ENCODE measurements around the gene TASOR. TPM values are rescaled to one million over a fixed set of nuclear protein-coding genes. Genes with fewer than 3 reads are reported as not detected.
A peak's percentile ranks its signal among the peaks of the same experiment; 100 is the strongest.
"Not testable (repeated sequence)": the region's sequence is repeated elsewhere in the genome, so short reads cannot be mapped to it uniquely, and the experiment has no call there.

The TASOR gene
- total and polyA plus RNA-seq, 9 of the 15 experiments (the other 6 are each of a cell fraction or from before 2014, with no cell fraction given): 16.4 to 68.7 (median 33.7) TPM

GRCh38 chr3:56707412-56707811 is 24.3 kb upstream of the TASOR start:
- H3K36me3 ChIP-seq (ENCODE audit: control insufficient read depth, insufficient read depth, low read length); H3K4me1 ChIP-seq (replicated peaks in 1 of 2; ENCODE audit: control insufficient read depth in 2 of 2, insufficient read depth in 2 of 2, low read length in 2 of 2); FAIRE-seq; H2AFZ ChIP-seq (ENCODE audit: low read depth, low read length); in situ Hi-C loops (cut with MboI); intact Hi-C loops (cut with micrococcal nuclease); H4K20me1 ChIP-seq (replicated peaks; ENCODE audit: control insufficient read depth, insufficient read depth, low read length); H3K9me3 ChIP-seq (replicated peaks; ENCODE audit: control insufficient read depth, insufficient read depth, low read depth, low read length); H3K4me3 ChIP-seq; BruUV-seq (replicated peaks); H3K79me2 ChIP-seq (ENCODE audit: control insufficient read depth, insufficient read depth, low read length); H3K9me1 ChIP-seq (ENCODE audit: control insufficient read depth, insufficient read depth, low read length); ATAC-seq; H3K27me3 ChIP-seq (ENCODE audit: control insufficient read depth in 2 of 2, insufficient read depth in 2 of 2, low read length in 2 of 2); DNase-seq (ENCODE audit: extremely low read depth in 1 of 4, low spot score in 3 of 4); H3K27ac ChIP-seq (ENCODE audit: extremely low read depth, low read depth, low read length); H3K4me2 ChIP-seq (ENCODE audit: insufficient read depth, low read length); H3K9ac ChIP-seq (ENCODE audit: insufficient read depth in 1 of 2, low read depth in 2 of 2, low read length in 2 of 2); POLR2A ChIA-PET: not testable (repeated sequence)
- 8% methylated on average over 2 of the region's 6 CpGs for WGBS (ENCODE audit: insufficient coverage, low coverage, missing lambda C conversion rate)
- CTCF ChIA-PET (ENCODE audit: low intra/inter-chr PET ratio): interaction anchor here (0.7 kb wide), 1 partner anchor 1160 kb away, joined by 3 read pairs; no protein-coding TSS in a partner anchor
- TF ChIP-seq RAD21 (CRISPR knock-in tag; conservative IDR thresholded peaks at IDR 0.05 in 1 of 2, IDR thresholded peaks at IDR 0.05 in 1 of 2): 0 out of 4 replicates have a peak, but pooled peaks of 1 of the 2 experiments have one; percentile 3

GRCh38 chr3:56706629-56707028 is 23.6 kb upstream of the TASOR start:
- in situ Hi-C loops (cut with MboI) (no loop called here), intact Hi-C loops (cut with micrococcal nuclease) (no loop called here)
- no peaks in the 10 kb centered on the region for H3K4me1 ChIP-seq (replicated peaks in 1 of 2; ENCODE audit: control insufficient read depth in 2 of 2, insufficient read depth in 2 of 2, low read length in 2 of 2)
- TF ChIP-seq MCM2 (IDR thresholded peaks at IDR 0.05; ENCODE audit: low read depth) (no peak), ZNF217 (CRISPR knock-in tag; IDR thresholded peaks at IDR 0.05) (no peak), KAT7 (CRISPR knock-in tag; IDR thresholded peaks at IDR 0.05; ENCODE audit: borderline replicate concordance) (no peak), SIN3B (IDR thresholded peaks at IDR 0.05; ENCODE audit: low read depth) (no peak), ATF4 (CRISPR knock-in tag; IDR thresholded peaks at IDR 0.05) (no peak)
- H3K27ac ChIP-seq (ENCODE audit: extremely low read depth, low read depth, low read length): no peak overlapping the region
- H4K20me1 ChIP-seq (replicated peaks; ENCODE audit: control insufficient read depth, insufficient read depth, low read length): no peaks in the 10 kb centered on the region
- no peak overlapping the region for H3K4me3 ChIP-seq
- H2AFZ ChIP-seq (ENCODE audit: low read depth, low read length): no peak overlapping the region
- FAIRE-seq (no peak), ATAC-seq (no peak), DNase-seq (ENCODE audit: extremely low read depth in 1 of 4, low spot score in 3 of 4) (no peak)
- POLR2A ChIA-PET: no interaction called here
- no peaks in the 10 kb centered on the region for H3K9me3 ChIP-seq (replicated peaks; ENCODE audit: control insufficient read depth, insufficient read depth, low read depth, low read length)
- H3K4me2 ChIP-seq (ENCODE audit: insufficient read depth, low read length): no peak overlapping the region
- H3K27me3 ChIP-seq (ENCODE audit: control insufficient read depth in 2 of 2, insufficient read depth in 2 of 2, low read length in 2 of 2): no peaks in the 10 kb centered on the region
- no peak overlapping the region for H3K9ac ChIP-seq (ENCODE audit: insufficient read depth in 1 of 2, low read depth in 2 of 2, low read length in 2 of 2)
- H3K9me1 ChIP-seq (ENCODE audit: control insufficient read depth, insufficient read depth, low read length): no peaks in the 10 kb centered on the region
- CTCF ChIA-PET (ENCODE audit: low intra/inter-chr PET ratio): no interaction called here
- H3K79me2 ChIP-seq (ENCODE audit: control insufficient read depth, insufficient read depth, low read length): no peaks in the 10 kb centered on the region
- BruUV-seq (replicated peaks): no TSS peak
- no peaks in the 10 kb centered on the region for H3K36me3 ChIP-seq (ENCODE audit: control insufficient read depth, insufficient read depth, low read length)
